ENCODE measurements around the gene AGL. TPM values are rescaled to one million over a fixed set of nuclear protein-coding genes. Genes with fewer than 3 reads are reported as not detected.
A peak's percentile ranks its signal among the peaks of the same experiment; 100 is the strongest.
"Not testable (repeated sequence)": the region's sequence is repeated elsewhere in the genome, so short reads cannot be mapped to it uniquely, and the experiment has no call there.

Gene AGL
- 8.5 and 8.8 TPM in 2 replicates for total RNA-seq (2014; rRNA removed; shearing (Covaris generic))

GRCh38 chr1:99849744-99850458, at the start of gene AGL:
Gene AGL (plus strand): TSS chr1:99850361. CDS start chr1:99851043, 682 bp downstream.
- DNase-seq (ENCODE audit: low spot score) = peak; percentile 64

GRCh38 chr1:99801584-99801983, 48.6 kb upstream of the AGL start:
- DNase-seq (ENCODE audit: low spot score) = no peak

GRCh38 chr1:99806882-99807281, 43.3 kb upstream of the AGL start:
- no peak for DNase-seq (ENCODE audit: low spot score)

GRCh38 chr1:99808391-99809115, 41.6 kb upstream of the AGL start:
- DNase-seq (ENCODE audit: low spot score) = peak; percentile 84

- no peak for DNase-seq (ENCODE audit: low spot score)
Measured at GRCh38 chr1:99811075-99811474, 39.1 kb upstream of the AGL start.

GRCh38 chr1:99811747-99812146, 38.4 kb upstream of the AGL start:
- DNase-seq (ENCODE audit: low spot score) = no peak

- no peak for DNase-seq (ENCODE audit: low spot score)
Measured at GRCh38 chr1:99814373-99814900, 35.7 kb upstream of the AGL start.

- no peak for DNase-seq (ENCODE audit: low spot score)
Measured at GRCh38 chr1:99816656-99817055, 33.5 kb upstream of the AGL start.

GRCh38 chr1:99818063-99818699, 32.0 kb upstream of the AGL start:
- DNase-seq (ENCODE audit: low spot score) = no peak

- DNase-seq (ENCODE audit: low spot score) = no peak
Measured at GRCh38 chr1:99820546-99820945, 29.6 kb upstream of the AGL start.

- DNase-seq (ENCODE audit: low spot score) = no peak
Measured at GRCh38 chr1:99825098-99825497, 25.1 kb upstream of the AGL start.

GRCh38 chr1:99825702-99826101, 24.5 kb upstream of the AGL start:
- no peak for DNase-seq (ENCODE audit: low spot score)

- DNase-seq (ENCODE audit: low spot score) = no peak
Measured at GRCh38 chr1:99827970-99828369, 22.2 kb upstream of the AGL start.

- no peak for DNase-seq (ENCODE audit: low spot score)
Measured at GRCh38 chr1:99829269-99829668, 20.9 kb upstream of the AGL start.

- DNase-seq (ENCODE audit: low spot score) = not testable (repeated sequence)
Measured at GRCh38 chr1:99833911-99834310, 16.2 kb upstream of the AGL start.

- DNase-seq (ENCODE audit: low spot score) = not testable (repeated sequence)
Measured at GRCh38 chr1:99836171-99837103, 13.7 kb upstream of the AGL start.

GRCh38 chr1:99840353-99840752, 9.8 kb upstream of the AGL start:
- DNase-seq (ENCODE audit: low spot score) = not testable (repeated sequence)

GRCh38 chr1:99843760-99844159, 6.4 kb upstream of the AGL start:
- no peak for DNase-seq (ENCODE audit: low spot score)

GRCh38 chr1:99845201-99845600, 5.0 kb upstream of the AGL start:
- DNase-seq (ENCODE audit: low spot score) = not testable (repeated sequence)

- DNase-seq (ENCODE audit: low spot score) = no peak
Measured at GRCh38 chr1:99849413-99849743, 783 bp upstream of the AGL start.

GRCh38 chr1:99850459-99851291, 514 bp downstream of the AGL start:
- DNase-seq (ENCODE audit: low spot score) = no peak
